Measurements from ENCODE around the gene NAV2. TPM values are rescaled to one million over a fixed set of nuclear protein-coding genes. Genes with fewer than 3 reads are reported as not detected.
"Not testable (repeated sequence)": the region's sequence is repeated elsewhere in the genome, so short reads cannot be mapped to it uniquely, and the experiment has no call there.

Gene NAV2
- total RNA-seq, 1 donor from 2014 or later, result 0.39 TPM

DNA sequence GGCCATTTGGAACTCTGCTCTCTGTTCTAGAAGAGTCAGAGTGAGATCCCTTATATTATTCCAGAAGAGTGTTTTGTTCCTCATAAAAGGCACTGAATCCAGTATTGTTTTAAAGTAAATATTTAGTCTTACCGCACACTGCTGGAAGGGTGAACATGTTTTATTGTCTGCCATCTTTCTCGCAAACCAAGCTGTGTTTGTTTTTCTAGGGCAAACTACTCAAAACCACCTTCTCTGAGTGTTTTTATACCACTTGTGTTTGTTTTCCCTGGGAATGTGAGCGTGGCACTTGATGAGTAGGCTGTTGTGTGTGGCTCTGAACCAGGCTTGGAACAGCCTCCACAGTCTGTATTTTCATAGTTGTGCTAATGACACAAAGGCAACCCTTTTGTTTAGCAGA lies 357.8 kb downstream of the NAV2 start:
- DNase-seq (ENCODE audit: low spot score), result no peak
- H3K27ac Mint-ChIP-seq, result no peak overlapping the region
- H3K4me3 Mint-ChIP-seq (ENCODE audit: low read depth), result no peak overlapping the region
- H3K4me1 Mint-ChIP-seq (ENCODE audit: low read depth), result peaks cover 2% of the 10 kb centered on the region
- no peaks in the 10 kb centered on the region for H3K9me3 Mint-ChIP-seq
- intact Hi-C loops (cut with micrococcal nuclease), result no loop called here
- no peaks in the 10 kb centered on the region for H3K36me3 Mint-ChIP-seq (ENCODE audit: low read depth)
- peaks cover 4% of the 10 kb centered on the region for H3K27me3 Mint-ChIP-seq (ENCODE audit: low read depth)

DNA sequence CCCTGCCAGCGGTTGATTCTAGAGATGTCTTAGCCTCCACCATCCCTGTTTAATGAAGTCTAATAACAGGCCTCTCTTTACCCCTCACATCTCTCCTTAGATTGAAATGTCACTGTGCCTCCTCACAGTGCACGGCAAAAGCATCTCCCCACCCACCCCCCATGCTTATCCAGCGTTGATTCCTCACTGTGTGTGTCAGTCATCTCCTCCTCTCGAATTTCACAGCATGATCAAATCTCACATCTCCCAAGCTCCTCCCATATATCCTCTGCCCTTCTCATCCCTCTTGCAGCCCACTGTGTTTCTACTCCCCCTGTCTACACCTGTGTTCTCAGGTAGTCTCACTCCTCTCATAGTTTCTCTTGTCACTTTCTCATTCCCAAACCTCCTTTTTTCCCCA lies 363.0 kb downstream of the NAV2 start:
- no peak overlapping the region for H3K4me3 Mint-ChIP-seq (ENCODE audit: low read depth)
- peaks cover 2% of the 10 kb centered on the region for H3K4me1 Mint-ChIP-seq (ENCODE audit: low read depth)
- no peaks in the 10 kb centered on the region for H3K9me3 Mint-ChIP-seq
- peaks cover 7% of the 10 kb centered on the region for H3K27me3 Mint-ChIP-seq (ENCODE audit: low read depth)
- no peak for DNase-seq (ENCODE audit: low spot score)
- H3K36me3 Mint-ChIP-seq (ENCODE audit: low read depth), result no peaks in the 10 kb centered on the region
- intact Hi-C loops (cut with micrococcal nuclease), result no loop called here
- H3K27ac Mint-ChIP-seq, result no peak overlapping the region

DNA sequence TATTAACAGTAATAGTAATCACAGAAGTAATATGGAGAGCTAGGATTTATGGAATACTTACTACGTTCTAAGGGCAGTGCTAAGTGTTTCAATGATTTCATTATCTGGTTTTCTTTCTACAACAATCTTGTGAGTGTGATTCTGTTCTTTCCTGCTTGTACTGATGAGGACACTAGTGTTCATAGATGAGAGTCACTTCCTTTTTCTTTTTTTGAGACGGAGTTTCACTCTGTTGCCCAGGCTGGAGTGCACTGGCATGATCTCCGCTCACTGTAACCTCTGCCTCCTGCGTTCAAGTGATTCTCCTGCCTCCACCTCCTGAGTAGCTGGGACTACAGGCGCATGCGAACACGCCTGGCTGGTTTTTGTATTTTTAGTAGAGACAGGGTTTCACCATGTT lies 366.2 kb downstream of the NAV2 start:
- H3K9me3 Mint-ChIP-seq, result no peaks in the 10 kb centered on the region
- no peaks in the 10 kb centered on the region for H3K4me1 Mint-ChIP-seq (ENCODE audit: low read depth)
- H3K36me3 Mint-ChIP-seq (ENCODE audit: low read depth), result no peaks in the 10 kb centered on the region
- intact Hi-C loops (cut with micrococcal nuclease), result no loop called here
- no peak overlapping the region for H3K27ac Mint-ChIP-seq
- no peak for DNase-seq (ENCODE audit: low spot score)
- peaks cover 7% of the 10 kb centered on the region for H3K27me3 Mint-ChIP-seq (ENCODE audit: low read depth)
- no peak overlapping the region for H3K4me3 Mint-ChIP-seq (ENCODE audit: low read depth)

DNA sequence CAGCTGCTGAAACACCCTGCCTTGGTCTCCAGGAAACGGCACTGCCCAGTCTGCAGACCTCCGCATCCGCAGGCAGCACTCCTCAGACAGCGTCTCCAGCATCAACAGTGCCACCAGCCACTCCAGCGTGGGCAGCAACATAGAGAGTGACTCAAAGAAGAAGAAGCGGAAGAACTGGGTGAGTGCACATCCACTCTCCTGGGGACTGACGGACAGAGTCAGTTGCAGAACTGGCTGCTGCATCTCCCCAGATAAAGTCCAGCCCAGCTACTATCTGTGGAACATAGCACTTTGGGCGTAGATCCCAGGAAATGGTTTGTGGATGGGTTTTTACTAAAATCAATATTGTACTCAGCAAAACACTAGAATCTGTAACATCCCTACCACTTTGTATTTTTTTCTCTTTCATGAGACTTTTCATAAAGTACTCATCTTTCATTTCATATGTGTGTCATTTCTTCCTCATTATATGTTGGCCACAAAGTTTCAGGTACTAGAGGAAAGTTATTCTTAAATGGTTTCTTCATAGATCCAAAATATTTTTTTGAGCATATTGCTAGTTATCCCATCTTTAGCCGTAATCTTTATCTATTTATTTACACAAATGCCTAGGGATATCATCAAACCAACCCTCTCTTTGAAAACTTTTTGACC lies 367.5 kb downstream of the NAV2 start:
- Mint-ChIP-seq H3K9me3 (no peaks in the 10 kb centered on the region), H3K4me3 (ENCODE audit: low read depth) (no peak overlapping the region), H3K27me3 (ENCODE audit: low read depth) (peaks cover 6% of the 10 kb centered on the region), H3K4me1 (ENCODE audit: low read depth) (no peaks in the 10 kb centered on the region), H3K27ac (no peak overlapping the region), H3K36me3 (ENCODE audit: low read depth) (no peaks in the 10 kb centered on the region)
- intact Hi-C loops (cut with micrococcal nuclease), result no loop called here
- DNase-seq (ENCODE audit: low spot score), result no peak

DNA sequence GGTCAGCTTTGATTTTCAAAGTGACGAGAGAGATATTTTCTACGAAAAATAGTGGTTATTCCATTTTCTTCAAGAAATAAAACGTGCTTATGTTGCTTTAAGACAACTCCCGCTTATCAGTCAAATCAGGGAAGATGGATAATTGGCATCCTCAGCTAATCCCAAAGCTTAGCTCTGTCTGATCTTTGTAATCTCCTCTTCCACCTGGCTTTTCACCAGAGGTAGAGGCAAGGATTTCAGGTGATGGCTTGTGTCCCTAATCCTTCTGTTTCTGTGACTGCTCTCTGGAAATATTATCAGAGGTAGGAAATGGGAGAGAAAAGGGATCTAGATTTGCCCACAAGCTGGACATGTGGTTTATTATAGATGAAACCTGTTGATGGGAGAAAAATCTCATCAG lies 368.7 kb downstream of the NAV2 start:
- Mint-ChIP-seq H3K9me3 (no peaks in the 10 kb centered on the region), H3K36me3 (ENCODE audit: low read depth) (no peaks in the 10 kb centered on the region)

DNA sequence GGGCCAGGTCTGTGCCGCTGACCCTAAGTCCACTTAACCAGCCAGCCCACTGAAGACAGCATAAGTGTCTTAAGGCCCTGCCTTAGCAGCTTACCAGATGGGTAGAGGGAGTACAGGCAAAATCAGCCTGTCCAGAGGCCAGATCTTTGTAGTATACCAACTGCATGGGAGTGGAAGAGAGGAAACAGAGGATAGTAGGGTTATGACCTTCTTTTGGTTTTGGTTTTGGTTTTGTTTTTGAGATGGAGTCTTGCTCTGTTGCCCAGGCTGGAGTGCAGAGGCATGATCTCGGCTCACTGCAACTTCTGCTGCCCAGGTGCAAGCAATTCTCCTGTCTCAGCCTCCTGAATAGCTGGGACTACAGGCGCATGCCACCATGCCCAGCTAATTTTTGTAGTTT lies 371.2 kb downstream of the NAV2 start:
- intact Hi-C loops (cut with micrococcal nuclease); H3K4me1 Mint-ChIP-seq (ENCODE audit: low read depth); H3K4me3 Mint-ChIP-seq (ENCODE audit: low read depth); H3K27ac Mint-ChIP-seq; H3K9me3 Mint-ChIP-seq; DNase-seq (ENCODE audit: low spot score); H3K36me3 Mint-ChIP-seq (ENCODE audit: low read depth); H3K27me3 Mint-ChIP-seq (ENCODE audit: low read depth): not testable (repeated sequence)

More for the DNA sequence above, 368.7 kb downstream of the NAV2 start:
- Mint-ChIP-seq H3K27me3 (ENCODE audit: low read depth) (peaks cover 3% of the 10 kb centered on the region), H3K4me1 (ENCODE audit: low read depth) (no peaks in the 10 kb centered on the region), H3K27ac (no peak overlapping the region), H3K4me3 (ENCODE audit: low read depth) (no peak overlapping the region)
- DNase-seq (ENCODE audit: low spot score), result no peak
- intact Hi-C loops (cut with micrococcal nuclease), result no loop called here

DNA sequence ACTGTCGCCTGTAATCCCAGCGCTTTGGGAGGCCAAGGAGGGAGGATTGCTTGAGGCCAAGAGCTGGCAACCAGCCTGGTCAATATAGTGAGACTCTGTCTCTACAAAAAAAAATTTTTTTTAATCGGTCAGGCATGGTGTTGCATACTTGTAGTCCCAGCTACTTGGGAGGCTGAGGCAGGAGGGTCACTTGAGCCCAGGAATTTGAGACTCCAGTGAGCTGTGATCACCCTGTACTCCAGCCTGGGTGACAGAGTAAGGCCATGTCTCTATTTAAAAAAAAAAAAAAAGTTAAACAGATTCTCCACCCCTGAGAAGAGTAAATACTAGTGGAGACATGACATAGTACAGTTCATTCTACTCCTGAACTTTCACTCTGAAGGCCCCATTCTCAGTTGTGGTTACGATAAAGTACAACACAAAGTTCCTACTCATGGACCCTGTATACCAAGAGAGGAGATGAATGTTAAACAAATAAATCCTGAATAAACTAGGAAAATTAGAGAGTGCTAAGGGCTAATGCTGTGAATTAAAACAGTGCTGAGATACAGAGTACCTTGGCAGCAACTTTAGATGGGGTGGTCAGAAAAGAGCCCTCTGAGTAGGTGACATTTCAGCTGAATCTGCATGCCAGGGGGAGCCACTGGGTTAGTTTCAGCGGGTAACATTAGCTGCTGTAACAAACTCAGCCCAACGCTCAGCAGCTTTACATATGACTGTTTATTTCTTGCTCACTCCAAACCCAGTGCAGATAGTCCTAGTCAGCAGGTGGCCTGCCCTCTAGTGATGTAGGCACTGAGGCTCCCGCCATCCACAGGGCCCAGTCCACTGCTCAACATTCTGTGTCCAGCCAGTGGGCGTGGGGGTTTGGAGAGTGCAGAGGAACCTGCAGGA lies 372.5 kb downstream of the NAV2 start:
- H3K27me3 Mint-ChIP-seq (ENCODE audit: low read depth), result peaks cover 10% of the 10 kb centered on the region
- peaks cover 5% of the 10 kb centered on the region for H3K4me1 Mint-ChIP-seq (ENCODE audit: low read depth)
- H3K9me3 Mint-ChIP-seq, result no peaks in the 10 kb centered on the region
- no peak overlapping the region for H3K4me3 Mint-ChIP-seq (ENCODE audit: low read depth)
- intact Hi-C loops (cut with micrococcal nuclease), result no loop called here
- H3K36me3 Mint-ChIP-seq (ENCODE audit: low read depth), result no peaks in the 10 kb centered on the region
- H3K27ac Mint-ChIP-seq, result no peak overlapping the region
- DNase-seq (ENCODE audit: low spot score), result no peak

DNA sequence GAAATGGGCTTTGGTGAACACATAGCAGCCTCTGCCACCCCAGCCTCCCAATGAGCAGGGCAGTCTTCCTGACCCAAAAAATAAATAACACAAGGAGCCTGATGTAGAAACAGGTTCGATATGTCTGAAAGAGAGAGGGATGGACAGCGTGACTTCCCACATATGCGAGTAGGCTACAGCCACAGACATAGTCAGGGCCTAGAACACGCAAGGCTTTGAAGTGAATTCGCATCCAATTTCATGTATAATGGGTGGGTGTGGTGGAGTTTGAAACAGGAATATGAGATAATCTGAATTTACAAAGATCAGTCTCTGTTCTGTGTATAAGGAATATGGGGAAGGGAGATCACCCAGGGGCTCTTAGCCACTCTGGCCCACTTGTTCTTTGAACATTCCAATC lies 373.3 kb downstream of the NAV2 start:
- Mint-ChIP-seq H3K9me3 (no peaks in the 10 kb centered on the region), H3K4me1 (ENCODE audit: low read depth) (peaks cover 5% of the 10 kb centered on the region), H3K27ac (no peak overlapping the region), H3K27me3 (ENCODE audit: low read depth) (peaks cover 10% of the 10 kb centered on the region), H3K36me3 (ENCODE audit: low read depth) (no peaks in the 10 kb centered on the region), H3K4me3 (ENCODE audit: low read depth) (no peak overlapping the region)
- intact Hi-C loops (cut with micrococcal nuclease), result no loop called here
- no peak for DNase-seq (ENCODE audit: low spot score)

DNA sequence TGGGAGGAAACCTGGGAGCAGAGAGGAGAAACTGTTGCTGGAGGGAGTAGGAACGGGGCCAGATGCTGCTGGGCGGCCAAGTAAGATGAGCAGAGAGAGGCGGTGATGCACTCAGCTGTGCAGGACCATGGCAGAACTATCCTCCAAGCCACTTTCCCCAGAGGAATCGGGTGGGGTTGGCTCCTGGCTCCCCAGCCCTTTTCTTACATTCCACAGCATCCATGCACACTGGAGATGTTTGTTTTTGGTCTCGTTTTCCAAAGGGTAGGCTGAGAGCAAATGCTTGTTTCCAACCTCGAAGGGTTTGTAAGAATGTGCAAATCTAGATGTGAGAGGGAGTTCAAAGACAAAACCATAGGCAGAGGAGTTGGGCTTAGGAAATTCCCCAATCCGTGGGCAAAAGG lies 374.5 kb downstream of the NAV2 start:
- intact Hi-C loops (cut with micrococcal nuclease), result no loop called here
- no peak for DNase-seq (ENCODE audit: low spot score)
- Mint-ChIP-seq H3K9me3 (no peaks in the 10 kb centered on the region), H3K27me3 (ENCODE audit: low read depth) (peaks cover 10% of the 10 kb centered on the region), H3K4me1 (ENCODE audit: low read depth) (peaks cover 5% of the 10 kb centered on the region), H3K36me3 (ENCODE audit: low read depth) (no peaks in the 10 kb centered on the region), H3K27ac (no peak overlapping the region), H3K4me3 (ENCODE audit: low read depth) (no peak overlapping the region)

DNA sequence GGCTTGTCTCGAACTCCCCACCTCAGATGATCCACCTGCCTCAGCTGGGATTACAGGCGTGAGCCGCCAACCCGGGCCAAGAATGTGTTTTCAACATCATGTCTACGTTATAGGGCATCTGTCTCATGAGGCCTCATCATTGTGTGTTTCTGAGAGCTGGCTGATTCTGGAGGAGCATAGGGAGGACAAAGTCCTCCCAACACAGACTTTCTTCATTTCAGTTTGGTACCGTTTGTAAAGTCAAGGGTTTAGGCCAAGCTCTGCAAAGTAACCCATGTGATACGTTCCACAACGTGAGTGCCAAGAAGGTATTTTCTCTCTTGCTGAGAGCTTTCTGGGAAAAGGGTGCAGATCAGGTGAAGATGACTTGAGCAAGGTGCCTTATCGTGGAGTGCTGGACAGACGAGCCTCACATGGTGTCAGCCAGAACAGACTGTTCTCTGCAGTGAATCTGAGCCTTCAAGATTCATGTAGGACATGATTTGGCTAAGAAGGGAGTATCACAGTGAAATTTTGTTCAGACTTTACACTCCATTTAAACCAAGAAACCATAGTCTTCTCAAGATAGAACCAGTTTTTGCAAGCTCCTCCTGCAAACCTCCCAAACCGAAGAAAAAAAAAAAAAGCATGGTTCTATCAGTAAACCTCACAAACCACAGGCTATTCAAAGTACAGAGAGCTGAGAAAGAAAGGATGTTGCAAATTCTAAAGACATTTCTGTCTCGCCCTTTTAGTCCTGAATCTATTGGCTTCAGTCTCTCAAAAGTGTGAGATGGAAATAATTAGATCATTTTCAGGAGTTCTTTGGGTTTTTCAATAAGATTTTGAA lies 376.0 kb downstream of the NAV2 start:
- intact Hi-C loops (cut with micrococcal nuclease), result no loop called here

DNA sequence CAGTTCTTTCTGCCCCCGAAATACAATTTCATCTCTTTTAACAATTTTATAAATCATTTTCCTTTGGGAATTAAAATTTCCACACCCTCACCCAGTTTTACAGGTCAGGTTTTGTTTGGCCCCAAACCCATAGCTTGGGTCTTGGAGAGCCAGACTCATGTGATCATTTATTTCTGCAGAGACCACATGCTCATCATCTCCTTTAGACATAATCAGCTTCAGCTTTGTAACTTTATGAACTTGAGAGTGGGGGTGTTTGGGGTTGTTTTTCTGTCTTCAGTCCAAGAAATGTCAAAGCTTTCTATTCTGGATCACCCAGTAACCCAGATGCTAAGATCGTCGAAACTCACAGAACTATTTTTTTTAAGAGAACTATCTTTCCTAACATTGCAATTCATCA lies 376.7 kb downstream of the NAV2 start:
- Mint-ChIP-seq H3K9me3 (no peaks in the 10 kb centered on the region), H3K27me3 (ENCODE audit: low read depth) (peaks cover 7% of the 10 kb centered on the region), H3K4me3 (ENCODE audit: low read depth) (no peak overlapping the region), H3K27ac (no peak overlapping the region), H3K4me1 (ENCODE audit: low read depth) (peaks cover 5% of the 10 kb centered on the region), H3K36me3 (ENCODE audit: low read depth) (no peaks in the 10 kb centered on the region)
- intact Hi-C loops (cut with micrococcal nuclease), result no loop called here
- no peak for DNase-seq (ENCODE audit: low spot score)

More for the DNA sequence above, 376.0 kb downstream of the NAV2 start:
- Mint-ChIP-seq H3K4me3 (ENCODE audit: low read depth) (no peak overlapping the region), H3K36me3 (ENCODE audit: low read depth) (no peaks in the 10 kb centered on the region), H3K4me1 (ENCODE audit: low read depth) (peaks cover 5% of the 10 kb centered on the region), H3K9me3 (no peaks in the 10 kb centered on the region), H3K27me3 (ENCODE audit: low read depth) (peaks cover 7% of the 10 kb centered on the region), H3K27ac (no peak overlapping the region)
- DNase-seq (ENCODE audit: low spot score), result no peak

DNA sequence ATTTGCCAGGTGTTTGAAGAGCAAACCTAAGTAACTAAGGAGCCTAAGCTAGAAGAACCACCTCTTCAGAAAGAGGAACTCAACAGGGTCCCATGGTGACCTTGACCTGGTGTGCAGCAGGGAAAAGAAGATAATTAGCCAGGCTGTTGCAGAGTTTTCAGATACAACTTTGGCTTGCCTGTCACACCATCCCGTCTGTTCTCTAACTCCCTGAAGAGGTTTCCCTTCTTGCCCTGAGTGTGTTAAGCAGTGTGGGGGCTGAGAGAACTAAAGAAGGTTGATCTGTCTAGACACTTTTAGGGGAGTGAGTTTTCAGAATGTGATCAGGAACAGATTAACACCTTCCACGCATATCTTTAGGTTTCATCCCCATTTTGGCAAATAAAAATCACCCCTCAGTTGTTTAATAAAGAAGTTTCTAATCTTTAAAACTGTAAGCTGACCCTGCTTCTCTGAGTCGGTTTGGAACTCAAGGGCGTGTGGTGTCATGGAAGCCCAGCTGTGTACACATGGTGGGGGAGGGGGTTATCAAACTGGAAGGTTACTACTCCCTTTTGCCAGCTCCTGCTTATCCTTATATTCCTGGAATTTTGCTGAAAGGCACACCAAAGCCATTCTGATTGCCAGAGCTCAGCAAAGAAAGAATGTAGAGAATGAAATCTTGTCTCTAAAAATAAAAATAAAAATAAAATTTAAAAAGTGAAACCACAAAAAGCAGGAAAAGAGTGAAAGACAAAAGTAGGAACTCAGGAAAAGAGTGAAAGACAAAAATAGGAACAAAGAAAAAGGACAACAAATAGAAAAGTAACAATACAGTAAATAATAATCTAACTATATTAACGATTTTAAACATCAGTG lies 377.4 kb downstream of the NAV2 start:
- Mint-ChIP-seq H3K9me3 (no peaks in the 10 kb centered on the region), H3K27ac (no peak overlapping the region), H3K4me1 (ENCODE audit: low read depth) (peaks cover 5% of the 10 kb centered on the region), H3K27me3 (ENCODE audit: low read depth) (peaks cover 7% of the 10 kb centered on the region), H3K36me3 (ENCODE audit: low read depth) (no peaks in the 10 kb centered on the region), H3K4me3 (ENCODE audit: low read depth) (no peak overlapping the region)
- intact Hi-C loops (cut with micrococcal nuclease), result no loop called here
- DNase-seq (ENCODE audit: low spot score), result no peak
